GM12801 (cell line): ENCODE data around the gene STUM.

Source experiments
- TF ChIP-seq, protein P1 (sequence below): IDR thresholded peaks from one replicate; pipeline ENCODE4 v1.5.1; 2011; ENCODE audit warnings: control low read depth; ENCODE audit not compliant: insufficient read length; ENCODE audit errors: extremely low read depth

Gene STUM

DNA sequence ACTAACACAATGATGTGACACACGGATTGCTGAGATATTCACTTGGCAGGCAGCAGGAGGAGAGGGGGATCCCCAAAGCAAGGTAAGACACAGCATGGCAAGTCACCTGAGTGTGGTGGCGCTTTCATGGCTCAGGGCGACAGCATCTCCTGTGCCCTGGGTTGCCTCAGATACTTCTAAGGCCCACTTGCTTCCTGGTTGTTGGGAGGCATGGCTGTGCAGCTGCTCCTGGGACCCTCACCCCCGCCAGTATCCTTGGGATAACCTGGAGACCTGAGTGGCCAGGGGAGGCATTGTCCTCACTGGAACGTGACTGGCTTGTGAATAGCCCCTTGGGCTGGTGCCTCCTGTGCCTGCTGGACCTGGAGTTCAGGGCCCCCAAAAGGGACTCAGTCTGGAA lies 69.8 kb downstream of the STUM start:
- TF ChIP-seq, protein P1, sequence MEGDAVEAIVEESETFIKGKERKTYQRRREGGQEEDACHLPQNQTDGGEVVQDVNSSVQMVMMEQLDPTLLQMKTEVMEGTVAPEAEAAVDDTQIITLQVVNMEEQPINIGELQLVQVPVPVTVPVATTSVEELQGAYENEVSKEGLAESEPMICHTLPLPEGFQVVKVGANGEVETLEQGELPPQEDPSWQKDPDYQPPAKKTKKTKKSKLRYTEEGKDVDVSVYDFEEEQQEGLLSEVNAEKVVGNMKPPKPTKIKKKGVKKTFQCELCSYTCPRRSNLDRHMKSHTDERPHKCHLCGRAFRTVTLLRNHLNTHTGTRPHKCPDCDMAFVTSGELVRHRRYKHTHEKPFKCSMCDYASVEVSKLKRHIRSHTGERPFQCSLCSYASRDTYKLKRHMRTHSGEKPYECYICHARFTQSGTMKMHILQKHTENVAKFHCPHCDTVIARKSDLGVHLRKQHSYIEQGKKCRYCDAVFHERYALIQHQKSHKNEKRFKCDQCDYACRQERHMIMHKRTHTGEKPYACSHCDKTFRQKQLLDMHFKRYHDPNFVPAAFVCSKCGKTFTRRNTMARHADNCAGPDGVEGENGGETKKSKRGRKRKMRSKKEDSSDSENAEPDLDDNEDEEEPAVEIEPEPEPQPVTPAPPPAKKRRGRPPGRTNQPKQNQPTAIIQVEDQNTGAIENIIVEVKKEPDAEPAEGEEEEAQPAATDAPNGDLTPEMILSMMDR: no peak

DNA sequence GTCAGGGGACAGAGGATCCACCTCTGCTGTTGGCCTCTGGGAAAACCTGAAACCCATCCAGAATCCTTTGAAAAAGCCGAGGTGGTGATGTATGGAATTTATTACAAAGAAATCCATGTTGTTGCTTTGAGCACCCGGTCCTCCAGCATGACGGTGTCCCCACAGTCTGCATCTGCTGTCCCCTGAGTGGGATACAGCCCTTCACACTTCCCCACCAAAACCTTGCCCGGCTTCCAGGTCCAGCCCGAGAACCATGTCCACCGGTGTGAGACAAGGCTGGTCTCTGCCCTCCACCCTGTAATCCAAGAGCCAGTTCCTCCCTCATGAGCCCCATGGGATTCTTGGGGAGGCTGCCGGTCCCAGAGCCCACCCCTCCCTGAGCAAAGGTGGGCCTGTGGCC lies 70.5 kb downstream of the STUM start:
- TF ChIP-seq, protein P1: no peak

DNA sequence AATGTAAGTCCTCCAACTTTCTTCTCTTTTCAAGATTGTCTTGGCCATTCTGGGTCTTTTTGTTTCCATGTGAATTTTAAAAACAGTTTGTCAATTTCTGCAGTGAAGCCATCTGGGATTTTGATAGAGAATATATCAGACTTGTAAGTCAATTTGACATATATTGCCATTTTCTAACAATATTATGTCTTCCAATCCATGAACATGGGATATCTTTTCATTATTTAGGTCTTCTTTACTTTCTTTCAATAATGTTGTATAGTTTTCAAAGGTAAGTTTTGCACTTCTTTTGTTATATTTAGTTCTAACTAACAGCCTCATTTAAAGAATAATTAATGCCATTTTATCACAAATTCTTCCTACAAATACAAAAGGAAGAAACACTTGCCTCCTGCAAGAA lies 73.4 kb downstream of the STUM start:
- TF ChIP-seq, protein P1: no peak

DNA sequence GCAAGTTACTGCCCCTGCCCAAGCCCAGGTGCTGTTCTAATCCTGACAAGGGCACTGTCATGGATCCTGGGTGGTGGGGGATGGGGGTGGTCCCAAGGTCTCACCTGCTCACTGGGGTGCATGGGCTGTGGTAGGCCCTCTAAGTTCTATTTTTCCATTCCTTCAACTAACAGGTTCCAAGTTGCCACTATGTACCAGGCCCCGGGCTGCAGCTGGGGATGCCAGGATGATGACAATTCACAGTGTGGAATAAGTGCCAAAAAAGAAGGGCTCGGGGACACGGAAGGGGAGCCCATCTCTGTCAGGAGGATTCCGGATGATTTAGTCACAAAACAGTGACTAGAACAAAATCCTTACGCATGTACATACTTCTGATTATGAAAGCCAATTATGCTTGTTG lies 76.0 kb downstream of the STUM start:
- TF ChIP-seq, protein P1: no peak

DNA sequence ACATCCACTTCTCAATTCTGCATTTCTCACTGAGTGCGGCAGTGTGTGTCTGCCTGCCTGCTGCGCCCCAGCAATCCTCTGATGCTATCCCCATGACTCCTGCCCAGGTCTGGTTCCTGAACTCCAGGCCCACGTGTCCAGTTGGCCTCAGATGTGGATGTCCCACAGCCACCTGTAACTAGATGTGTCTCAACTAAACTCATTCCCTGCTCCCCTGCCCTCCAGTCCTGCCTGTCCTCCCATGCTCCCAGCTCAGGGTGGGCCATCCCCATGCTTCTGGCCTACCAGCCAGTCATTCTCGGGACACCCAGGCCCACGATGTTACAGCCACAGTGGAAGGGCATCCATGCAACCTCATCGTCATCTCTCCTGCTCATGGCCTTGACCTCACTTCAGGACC lies 76.8 kb downstream of the STUM start:
- TF ChIP-seq, protein P1: no peak

DNA sequence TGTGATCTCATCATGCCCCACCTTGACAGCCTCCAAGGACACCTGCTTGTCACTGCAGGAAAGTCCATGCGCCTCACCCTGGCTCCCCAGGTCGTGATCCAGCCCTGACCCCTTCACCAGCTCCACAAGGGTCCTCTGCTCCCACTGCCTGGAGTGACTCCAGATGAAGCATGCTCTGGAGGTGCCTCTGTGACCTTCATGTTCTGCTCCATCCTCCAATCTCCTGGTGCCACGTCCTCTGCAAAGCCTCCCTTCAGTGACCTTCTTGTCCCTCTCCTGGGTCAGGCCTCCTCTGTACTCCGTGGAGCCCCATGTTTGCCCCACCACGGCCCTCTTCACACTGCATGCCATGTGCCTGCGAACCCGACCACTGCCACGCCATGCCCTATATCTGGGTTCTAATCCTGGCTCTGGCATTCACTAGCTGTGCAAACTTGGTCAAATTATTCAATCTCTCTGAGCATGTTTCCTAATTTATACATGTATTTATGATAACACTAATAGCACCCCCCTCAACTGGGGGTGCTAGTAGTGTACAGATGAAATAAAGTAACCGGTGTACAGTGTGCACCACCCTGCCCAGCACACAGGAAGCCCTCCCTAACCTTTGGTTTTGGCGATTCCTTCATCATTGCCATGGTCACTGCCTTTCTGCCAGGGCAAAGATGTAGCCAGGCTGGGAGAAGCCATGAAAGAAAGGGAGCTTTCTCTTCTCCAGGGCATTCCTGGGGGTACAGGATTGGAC lies 77.4 kb downstream of the STUM start:
- TF ChIP-seq, protein P1: no peak

DNA sequence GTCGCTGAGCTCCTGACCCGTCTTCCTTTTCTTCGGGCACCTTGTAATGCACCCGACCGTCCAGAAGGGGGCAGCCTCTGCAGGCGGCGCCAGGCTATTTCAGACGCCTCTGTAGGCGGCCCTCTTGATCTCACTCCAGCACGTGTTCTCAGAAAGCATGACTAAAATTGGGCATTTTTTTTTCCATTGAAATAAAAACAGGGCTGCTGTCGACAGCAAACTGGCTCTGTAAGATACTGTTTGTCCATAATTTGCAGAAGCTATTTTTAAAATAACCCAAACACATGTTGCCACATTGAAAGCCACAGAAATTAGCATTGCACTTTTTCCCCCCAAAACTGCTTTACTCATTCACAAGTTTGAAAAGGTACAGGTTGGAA lies 78.0 kb downstream of the STUM start:
- TF ChIP-seq, protein P1: peak; percentile 45
